HepG2 (cell line): Measurements from ENCODE around the gene CACNA2D3. TPM values are rescaled to one million over a fixed set of nuclear protein-coding genes. Genes with fewer than 3 reads are reported as not detected.

ENCODE experiments used
- ATAC-seq: fragments of 200-7000 bp; cut with Tn5 transposase; 3 replicates; pipeline ENCODE4 v1.9.1; 2020; ENCODE audit warnings: mild to moderate bottlenecking, moderate library complexity
- BruUV-seq: library from RNA; stranded (reverse); fragments of 400-500 nt; replicated peaks from 2 replicates; lab custom pipeline; 2021; lab: Mats Ljungman, UMichigan
- CTCF ChIA-PET: fragments of 300-600 bp; formaldehyde crosslinking; extraction: SDS; loops from one replicate; lab custom pipeline; 2021; ENCODE audit warnings: low total read pairs, inconsistent platforms, low intra/inter-chr PET ratio; lab: Yijun Ruan, JAX
- POLR2A ChIA-PET: fragments of 350-600 bp; sonication (Branson Sonifier 250); formaldehyde crosslinking; loops from one replicate; lab custom pipeline; 2020; ENCODE audit warnings: antibody characterized with exemption, inconsistent platforms; lab: Yijun Ruan, JAX
- DNase-seq: peaks from one replicate; pipeline ENCODE4 v3.0.0-alpha.2; 2015; ENCODE audit warnings: low spot score
- FAIRE-seq: peaks from 3 replicates; lab custom pipeline; 2011; peaks lifted over from hg19 to GRCh38; lab: Jason Lieb, UNC
- H2AFZ ChIP-seq: one replicate; pipeline ENCODE4 v1.6.1; 2011; ENCODE audit warnings: low read length, inconsistent platforms
- H3K27ac ChIP-seq: fragments of 300-600 bp; 3 replicates; pipeline ENCODE4 v1.8.0; 2011; ENCODE audit warnings: mixed run types, mild to moderate bottlenecking, mixed read lengths, low read length, inconsistent platforms; ENCODE audit not compliant: insufficient read depth; ENCODE audit errors: extremely low read length
- H3K27me3 ChIP-seq, 2 experiments: fragments of 200-600 bp in 1 of 2; 2 replicates in 1 of 2; 3 replicates in 1 of 2; pipeline versions ENCODE4 v1.6.0 to v1.8.0; 2011; ENCODE audit warnings: low read length in 2 of 2, mild to moderate bottlenecking in 2 of 2, moderate library complexity in 2 of 2, inconsistent platforms in 1 of 2; ENCODE audit not compliant: insufficient read depth in 2 of 2, control insufficient read depth in 1 of 2
- H3K36me3 ChIP-seq, 2 experiments: fragments of 200-600 bp in 1 of 2; replicated peaks in 1 of 2; 2 replicates in 1 of 2; 3 replicates in 1 of 2; pipeline versions ENCODE4 v1.5.1 to v1.8.0; 2011; ENCODE audit warnings: low read length in 2 of 2, inconsistent platforms in 1 of 2; ENCODE audit not compliant: insufficient read depth in 2 of 2, control insufficient read depth in 1 of 2
- H3K4me1 ChIP-seq: 2 replicates; pipeline ENCODE4 v1.5.1; 2012; ENCODE audit warnings: low read length, inconsistent platforms; ENCODE audit not compliant: insufficient read depth
- H3K4me2 ChIP-seq: 2 replicates; pipeline ENCODE4 v1.6.0; 2011; ENCODE audit warnings: low read depth, low read length, inconsistent platforms
- H3K4me3 ChIP-seq, 3 experiments: fragments of 200-600 bp in 1 of 3; sonication (generic), shearing (Covaris generic) in 1 of 3; replicated peaks in 1 of 3; 2 replicates each; pipeline ENCODE4 v1.5.1; 2011 to 2016; ENCODE audit warnings: low read length in 3 of 3, inconsistent platforms in 2 of 3, low read depth in 2 of 3, mild to moderate bottlenecking in 2 of 3, control low read depth in 1 of 3, mixed read lengths in 1 of 3; ENCODE audit not compliant: insufficient read depth in 1 of 3
- H3K79me2 ChIP-seq: one replicate; pipeline ENCODE4 v1.6.1; 2011; ENCODE audit warnings: low read length, inconsistent platforms; ENCODE audit not compliant: insufficient read depth
- H3K9ac ChIP-seq: 2 replicates; pipeline ENCODE4 v1.6.0; 2011; ENCODE audit warnings: mild to moderate bottlenecking, low read depth, low read length, inconsistent platforms; ENCODE audit not compliant: insufficient read depth
- H3K9me3 ChIP-seq: 2 replicates; pipeline ENCODE4 v1.5.1; 2012; ENCODE audit warnings: mild to moderate bottlenecking, low read length
- H4K20me1 ChIP-seq: 2 replicates; pipeline ENCODE4 v1.6.0; 2011; ENCODE audit warnings: inconsistent platforms, mild to moderate bottlenecking, low read length, moderate library complexity; ENCODE audit not compliant: insufficient read depth
- CCAR2 ChIP-seq: fragments of 200-400 bp; formaldehyde crosslinking; optimal IDR thresholded peaks from 2 replicates; pipeline ENCODE3; 2018; ENCODE audit warnings: low read depth, mild to moderate bottlenecking, low read length, moderate library complexity
- EZH2 ChIP-seq: conservative IDR thresholded peaks from 2 replicates; pipeline ENCODE4 v1.6.1; 2012; ENCODE audit warnings: mild to moderate bottlenecking, low read depth, low read length, moderate library complexity
- HDAC6 ChIP-seq: fragments of 200-600 bp; sonication (generic); IDR thresholded peaks from 2 replicates; pipeline ENCODE4 v1.7.0; 2017; ENCODE audit warnings: mild to moderate bottlenecking, antibody characterized with exemption, low read length, low read depth
- ISX ChIP-seq: sonication (generic); formaldehyde crosslinking; conservative IDR thresholded peaks from 2 replicates; pipeline ENCODE4 v1.5.0; 2020; ENCODE audit warnings: missing genetic modification reagents
- NFE2L1 ChIP-seq: sonication (generic); formaldehyde crosslinking; IDR thresholded peaks from 2 replicates; pipeline ENCODE4 v1.4.0; 2020; ENCODE audit warnings: missing genetic modification reagents, mild to moderate bottlenecking, borderline replicate concordance
- ZNF644 ChIP-seq: IDR thresholded peaks from 2 replicates; pipeline ENCODE4 v1.6.1; 2016; ENCODE audit warnings: low read depth
- WGBS: methylation state at CpG from one replicate; pipeline ENCODE4 v1.1.6; 2017; ENCODE audit warnings: low lambda C conversion rate; 5-methylcytosine and 5-hydroxymethylcytosine counted together
- in situ Hi-C: cut with HindIII; loops from 2 replicates; pipeline ENCODE4 v1.10.0; 2017; ENCODE audit warnings: low pct_unique_long_range_greater_than_20kb; ENCODE audit not compliant: extremely low pct_ligation_motif_present
- intact Hi-C: fragments of 100-400 bp; cut with micrococcal nuclease; formaldehyde crosslinking; loops from one replicate; pipeline ENCODE4 v1.10.0; 2022; ENCODE audit not compliant: unreplicated experiment
- polyA plus RNA-seq, 8 experiments: library from polyadenylated mRNA; depleted of rRNA in 3 of 8; stranded (reverse) in 7 of 8; unstranded in 1 of 8; fragments of >200 nt; fragmentation: Illumina TruSeq in 4 of 8; extraction: Trizol in 4 of 8; gene quantifications; 2 replicates each; pipeline versions ENCODE4 v1.2.1 to v1.2.3, GENCODE V29; 2011 to 2016; ENCODE audit warnings: low read depth in 4 of 8, missing spikeins in 1 of 8, mixed read lengths in 1 of 8; ENCODE audit not compliant: insufficient read depth in 1 of 8
- total RNA-seq, 5 experiments: library from RNA; depleted of rRNA; stranded (reverse); fragments of >200 nt; fragmentation: Illumina TruSeq; extraction: Trizol; gene quantifications; 2 replicates each; pipeline ENCODE4 v1.2.3, GENCODE V29; 2016; ENCODE audit warnings: low read depth in 1 of 5
- TF ChIP-seq, protein P1 (sequence below): sonication (generic); formaldehyde crosslinking; IDR thresholded peaks from 2 replicates; pipeline ENCODE4 v1.5.1; 2020; ENCODE audit warnings: missing genetic modification reagents, mild to moderate bottlenecking, borderline replicate concordance
- TF ChIP-seq, protein P2 (sequence below): sonication (generic); formaldehyde crosslinking; IDR thresholded peaks from 2 replicates; pipeline ENCODE4 v1.8.0; 2022; ENCODE audit warnings: missing genetic modification reagents, mild to moderate bottlenecking, moderate library complexity, borderline replicate concordance

CACNA2D3 gene
- total and polyA plus RNA-seq, 2 of the 13 experiments (the other 11 are each of a cell fraction or from before 2014, with no cell fraction given), result not detected

DNA sequence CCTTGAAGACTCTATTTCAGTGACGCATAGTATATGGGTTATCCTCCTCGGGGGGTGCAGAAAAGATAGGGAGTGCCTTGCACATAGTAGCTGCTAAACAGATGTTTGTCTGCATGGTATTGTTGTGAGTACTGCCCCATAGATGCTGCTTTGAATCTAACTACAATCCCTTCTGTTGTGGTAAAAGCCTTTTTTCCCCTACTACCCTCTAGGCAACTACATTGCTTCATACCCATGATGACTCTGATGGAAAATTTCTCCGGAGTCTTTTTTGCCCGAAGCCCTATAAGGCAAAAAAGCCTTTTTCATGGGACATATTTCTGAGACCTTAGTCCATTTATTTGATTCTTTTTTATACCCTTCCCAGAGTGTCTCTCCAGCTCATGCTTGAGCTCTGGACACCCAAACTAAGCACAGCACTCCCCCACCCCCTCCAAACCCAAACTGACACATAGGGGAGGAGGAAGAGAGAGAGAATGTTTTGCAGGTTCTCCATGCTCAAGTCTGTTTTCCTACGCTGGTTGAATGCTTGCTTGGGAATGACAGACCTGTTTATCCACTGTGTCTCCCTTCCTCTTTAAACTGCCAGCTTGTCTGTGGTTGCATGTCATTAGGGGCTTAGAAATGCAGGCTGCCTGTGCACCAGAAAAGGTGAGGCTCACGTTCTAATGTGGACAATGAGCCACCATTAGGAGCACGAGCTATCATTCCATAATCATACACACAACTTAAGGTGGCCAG is 752.6 kb downstream of the CACNA2D3 start:
- CTCF ChIA-PET, result no interaction called here
- in situ Hi-C loops, result loop anchor here (25.0 kb wide), 3 partner anchors 862 to 1387 kb away; no protein-coding TSS in a partner anchor
- Histone ChIP-seq H3K9ac (no peak overlapping the region), H3K27me3 (peaks cover 0 to 8% of the 10 kb centered on the region in 2 experiments; a peak in 1 of 5 replicates), H2AFZ (no peak overlapping the region), H3K4me2 (no peak overlapping the region), H4K20me1 (no peaks in the 10 kb centered on the region), H3K4me1 (no peaks in the 10 kb centered on the region), H3K79me2 (no peaks in the 10 kb centered on the region), H3K36me3 (no peaks in the 10 kb centered on the region), H3K27ac (no peak overlapping the region), H3K9me3 (no peaks in the 10 kb centered on the region), H3K4me3 (no peak overlapping the region)
- POLR2A ChIA-PET, result no interaction called here
- 1% methylated on average over 5 of the region's 7 CpGs for WGBS
- ATAC-seq (no peak), FAIRE-seq (no peak), DNase-seq (no peak)
- no TSS peak for BruUV-seq
- intact Hi-C loops, result no loop called here
- TF ChIP-seq NFE2L1 (CRISPR knock-in tag), result no peak
- TF ChIP-seq ZNF644, result no peak
- TF ChIP-seq, protein P1, sequence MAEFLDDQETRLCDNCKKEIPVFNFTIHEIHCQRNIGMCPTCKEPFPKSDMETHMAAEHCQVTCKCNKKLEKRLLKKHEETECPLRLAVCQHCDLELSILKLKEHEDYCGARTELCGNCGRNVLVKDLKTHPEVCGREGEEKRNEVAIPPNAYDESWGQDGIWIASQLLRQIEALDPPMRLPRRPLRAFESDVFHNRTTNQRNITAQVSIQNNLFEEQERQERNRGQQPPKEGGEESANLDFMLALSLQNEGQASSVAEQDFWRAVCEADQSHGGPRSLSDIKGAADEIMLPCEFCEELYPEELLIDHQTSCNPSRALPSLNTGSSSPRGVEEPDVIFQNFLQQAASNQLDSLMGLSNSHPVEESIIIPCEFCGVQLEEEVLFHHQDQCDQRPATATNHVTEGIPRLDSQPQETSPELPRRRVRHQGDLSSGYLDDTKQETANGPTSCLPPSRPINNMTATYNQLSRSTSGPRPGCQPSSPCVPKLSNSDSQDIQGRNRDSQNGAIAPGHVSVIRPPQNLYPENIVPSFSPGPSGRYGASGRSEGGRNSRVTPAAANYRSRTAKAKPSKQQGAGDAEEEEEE (CRISPR knock-in tag), result no peak
- no peak for TF ChIP-seq CCAR2
- no peak for TF ChIP-seq HDAC6
- no peak for TF ChIP-seq EZH2
- TF ChIP-seq ISX (CRISPR knock-in tag), result no peak
- TF ChIP-seq, protein P2, sequence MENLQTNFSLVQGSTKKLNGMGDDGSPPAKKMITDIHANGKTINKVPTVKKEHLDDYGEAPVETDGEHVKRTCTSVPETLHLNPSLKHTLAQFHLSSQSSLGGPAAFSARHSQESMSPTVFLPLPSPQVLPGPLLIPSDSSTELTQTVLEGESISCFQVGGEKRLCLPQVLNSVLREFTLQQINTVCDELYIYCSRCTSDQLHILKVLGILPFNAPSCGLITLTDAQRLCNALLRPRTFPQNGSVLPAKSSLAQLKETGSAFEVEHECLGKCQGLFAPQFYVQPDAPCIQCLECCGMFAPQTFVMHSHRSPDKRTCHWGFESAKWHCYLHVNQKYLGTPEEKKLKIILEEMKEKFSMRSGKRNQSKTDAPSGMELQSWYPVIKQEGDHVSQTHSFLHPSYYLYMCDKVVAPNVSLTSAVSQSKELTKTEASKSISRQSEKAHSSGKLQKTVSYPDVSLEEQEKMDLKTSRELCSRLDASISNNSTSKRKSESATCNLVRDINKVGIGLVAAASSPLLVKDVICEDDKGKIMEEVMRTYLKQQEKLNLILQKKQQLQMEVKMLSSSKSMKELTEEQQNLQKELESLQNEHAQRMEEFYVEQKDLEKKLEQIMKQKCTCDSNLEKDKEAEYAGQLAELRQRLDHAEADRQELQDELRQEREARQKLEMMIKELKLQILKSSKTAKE, result no peak
- TF ChIP-seq, all 625 proteins: peak for 0
